GM18499 (cell line): Measurements from ENCODE around the gene KIR2DL1.
"Not testable (repeated sequence)": the region's sequence is repeated elsewhere in the genome, so short reads cannot be mapped to it uniquely, and the experiment has no call there.

Source experiments
- ATAC-seq: cut with Tn5 transposase; IDR thresholded peaks from one replicate; pipeline ENCODE4 v1.9.1; 2021; ENCODE audit warnings: moderate number of reproducible peaks; ENCODE audit not compliant: insufficient read depth, unreplicated experiment

The KIR2DL1 gene

DNA sequence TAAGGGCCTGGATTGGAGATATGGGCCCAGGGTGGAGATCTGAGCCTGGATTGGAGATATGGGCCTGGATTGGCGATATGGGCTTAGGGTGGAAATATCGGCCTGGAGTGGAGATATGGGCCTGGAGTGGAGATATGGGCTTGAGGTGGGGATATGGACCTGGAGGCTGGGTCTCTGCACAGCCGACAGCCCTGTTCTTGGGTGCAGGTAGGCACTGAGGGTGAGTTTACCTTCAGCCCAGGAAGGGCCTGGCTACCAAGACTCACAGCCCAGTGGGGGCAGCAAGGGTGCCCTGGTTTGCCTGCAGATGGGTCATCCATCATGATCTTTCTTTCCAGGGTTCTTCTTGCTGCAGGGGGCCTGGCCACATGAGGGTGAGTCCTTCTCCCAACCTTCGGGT lies 918 bp downstream of the KIR2DL1 start:
- not testable (repeated sequence) for ATAC-seq

DNA sequence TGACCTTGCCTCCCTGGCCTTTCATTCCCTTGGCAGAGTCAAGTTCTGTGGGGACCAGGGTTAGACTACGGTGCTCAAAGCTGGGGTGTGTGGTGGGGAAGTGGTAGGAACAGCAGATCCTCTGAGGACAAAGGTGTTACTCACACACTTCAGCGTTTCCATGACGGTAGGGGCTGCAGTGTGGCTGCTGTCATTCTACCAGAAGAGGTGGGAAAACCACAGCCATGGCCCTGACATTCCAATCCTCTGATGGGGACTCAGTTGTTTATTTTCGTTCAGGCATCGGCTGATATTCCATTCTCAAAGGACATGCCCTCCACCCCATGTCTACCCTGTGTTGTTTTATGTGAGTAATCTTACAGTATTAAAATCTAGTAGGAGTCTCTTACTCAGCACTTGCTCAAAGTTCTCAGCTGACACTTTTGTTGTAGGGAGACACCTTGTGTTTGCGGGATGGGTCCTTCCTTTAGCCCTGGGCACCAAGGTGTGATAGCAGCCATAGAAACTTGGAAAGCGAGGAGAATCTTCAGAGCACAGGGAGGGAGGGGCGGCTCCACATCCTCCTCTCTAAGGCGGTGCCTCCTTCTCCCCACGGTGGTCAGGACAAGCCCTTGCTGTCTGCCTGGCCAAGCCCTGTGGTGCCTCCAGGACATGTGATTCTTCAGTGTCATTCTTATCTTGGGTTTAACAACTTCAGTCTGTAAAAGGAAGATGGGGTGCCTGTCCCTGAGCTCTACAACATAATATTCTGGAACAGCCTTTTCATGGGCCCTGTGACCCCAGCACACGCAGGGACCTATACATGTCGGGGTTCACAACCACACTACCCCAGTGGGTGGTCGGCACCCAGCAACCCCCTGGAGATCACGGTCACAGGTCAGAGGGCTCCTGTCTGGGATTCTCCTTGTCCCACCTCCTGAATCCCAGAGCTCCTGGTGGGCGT lies 1.7 kb downstream of the KIR2DL1 start:
- ATAC-seq: not testable (repeated sequence)

DNA sequence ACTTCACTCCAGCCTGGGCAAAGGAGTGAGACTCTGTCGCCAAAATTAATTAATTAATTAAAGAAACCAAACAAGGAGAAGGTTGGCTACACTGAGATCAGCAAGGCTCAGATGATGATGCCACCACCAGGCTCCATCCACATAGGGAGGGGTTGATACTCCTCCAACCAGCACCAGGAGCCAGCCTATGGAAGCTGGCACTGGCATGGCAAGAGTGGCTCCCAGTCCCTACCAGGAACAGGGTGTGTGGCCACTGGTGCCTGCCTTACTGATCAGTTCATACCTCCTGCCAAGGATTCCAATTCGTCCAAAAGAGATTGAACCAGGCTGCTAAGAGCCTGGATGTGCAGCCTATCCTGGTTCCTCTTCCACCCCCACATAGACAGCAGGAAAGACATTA lies 3.1 kb downstream of the KIR2DL1 start:
- ATAC-seq: not testable (repeated sequence)

DNA sequence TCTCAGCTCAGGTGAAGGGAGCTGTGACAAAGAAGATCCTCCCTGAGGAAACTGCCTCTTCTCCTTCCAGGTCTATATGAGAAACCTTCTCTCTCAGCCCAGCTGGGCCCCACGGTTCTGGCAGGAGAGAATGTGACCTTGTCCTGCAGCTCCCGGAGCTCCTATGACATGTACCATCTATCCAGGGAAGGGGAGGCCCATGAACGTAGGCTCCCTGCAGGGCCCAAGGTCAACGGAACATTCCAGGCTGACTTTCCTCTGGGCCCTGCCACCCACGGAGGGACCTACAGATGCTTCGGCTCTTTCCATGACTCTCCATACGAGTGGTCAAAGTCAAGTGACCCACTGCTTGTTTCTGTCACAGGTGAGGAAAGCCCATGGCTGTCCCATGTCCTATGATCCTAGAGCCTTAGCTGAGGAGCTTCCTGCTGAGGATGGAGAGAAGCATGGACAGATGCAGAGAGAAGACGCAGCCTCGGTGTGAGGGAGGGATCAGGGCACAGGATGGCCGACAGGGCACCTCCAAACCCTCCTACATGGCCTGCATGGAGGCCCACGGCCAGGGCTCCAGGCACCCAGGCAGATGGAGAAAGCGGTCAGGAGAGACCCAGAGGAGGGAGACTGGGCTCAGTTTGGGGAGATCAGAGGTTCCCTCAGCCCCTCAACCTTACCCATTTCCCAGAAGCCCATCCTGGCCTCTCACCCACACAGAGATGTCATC lies 5.7 kb downstream of the KIR2DL1 start:
- not testable (repeated sequence) for ATAC-seq

DNA sequence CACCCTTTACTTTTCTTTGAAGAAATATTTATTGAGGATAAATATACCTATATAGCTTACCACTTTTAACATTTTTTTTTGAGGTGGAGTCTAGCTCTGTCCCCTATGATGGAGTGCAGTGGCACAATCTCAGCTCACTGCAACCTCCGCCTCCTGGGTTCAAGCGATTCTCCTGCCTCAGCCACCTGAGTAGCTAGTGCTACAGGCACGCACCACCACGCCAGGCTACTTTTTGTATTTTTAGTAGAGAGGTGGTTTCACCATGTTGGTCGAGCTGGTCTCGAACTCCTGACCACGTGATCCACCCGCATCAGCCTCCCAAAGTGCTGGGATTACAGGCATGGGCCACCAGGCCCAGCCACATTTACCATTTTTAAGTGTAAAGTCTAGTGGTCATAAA lies 6.2 kb downstream of the KIR2DL1 start:
- ATAC-seq: not testable (repeated sequence)

DNA sequence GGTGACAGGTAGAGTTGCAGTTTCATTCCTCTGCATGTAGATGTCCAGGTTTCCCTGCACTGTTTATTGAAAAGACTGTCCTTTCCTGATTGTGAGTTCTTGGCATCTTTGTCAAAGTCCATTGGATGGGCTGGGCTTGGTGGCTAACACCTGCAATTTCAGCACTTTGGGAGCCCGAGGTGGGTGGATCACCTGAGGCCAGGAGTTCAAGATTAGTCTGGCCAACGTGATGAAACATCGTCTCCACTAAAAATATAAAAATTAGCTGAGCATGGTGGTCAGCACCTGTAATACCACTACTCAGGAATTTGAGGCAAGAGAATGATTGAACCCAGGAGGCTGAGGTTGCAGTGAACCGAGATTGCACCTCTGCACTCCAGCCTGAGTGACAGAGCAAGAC lies 8.3 kb downstream of the KIR2DL1 start:
- ATAC-seq: not testable (repeated sequence)

DNA sequence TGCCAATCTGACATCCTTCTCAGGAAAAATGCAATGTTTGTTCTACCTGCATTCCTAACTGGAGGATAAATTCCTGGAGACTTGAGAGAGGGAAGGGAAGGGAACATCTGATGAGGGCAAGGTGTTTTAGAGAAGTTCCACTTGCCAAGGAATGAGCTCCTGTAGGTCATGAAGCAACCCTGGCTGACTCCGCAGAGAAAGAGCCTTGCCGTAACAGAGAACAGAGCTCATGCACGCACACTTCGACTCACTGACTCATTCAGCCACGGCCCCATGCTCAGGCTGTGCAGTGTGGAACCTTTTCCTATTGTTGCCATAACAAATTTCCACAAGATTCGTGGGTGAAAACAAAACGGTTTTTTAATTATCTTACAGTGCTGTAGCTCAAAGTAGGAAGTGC lies 9.3 kb downstream of the KIR2DL1 start:
- ATAC-seq: not testable (repeated sequence)

DNA sequence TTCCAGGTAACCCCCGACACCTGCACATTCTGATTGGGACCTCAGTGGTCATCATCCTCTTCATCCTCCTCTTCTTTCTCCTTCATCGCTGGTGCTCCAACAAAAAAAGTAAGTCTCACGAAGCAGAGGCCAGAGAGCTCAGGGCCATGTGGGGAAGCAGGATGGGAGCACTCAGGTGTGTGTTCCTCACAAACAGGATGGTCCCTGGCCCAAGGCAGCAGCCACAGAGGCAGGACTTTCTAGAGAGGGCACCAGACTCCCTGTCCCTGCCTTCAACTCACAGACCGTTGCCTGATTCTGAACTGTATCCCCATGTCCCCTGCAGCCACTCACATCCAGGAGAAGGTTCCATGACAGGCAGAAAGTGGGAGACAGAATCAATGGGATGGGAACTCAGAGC lies 13.3 kb downstream of the KIR2DL1 start:
- not testable (repeated sequence) for ATAC-seq

DNA sequence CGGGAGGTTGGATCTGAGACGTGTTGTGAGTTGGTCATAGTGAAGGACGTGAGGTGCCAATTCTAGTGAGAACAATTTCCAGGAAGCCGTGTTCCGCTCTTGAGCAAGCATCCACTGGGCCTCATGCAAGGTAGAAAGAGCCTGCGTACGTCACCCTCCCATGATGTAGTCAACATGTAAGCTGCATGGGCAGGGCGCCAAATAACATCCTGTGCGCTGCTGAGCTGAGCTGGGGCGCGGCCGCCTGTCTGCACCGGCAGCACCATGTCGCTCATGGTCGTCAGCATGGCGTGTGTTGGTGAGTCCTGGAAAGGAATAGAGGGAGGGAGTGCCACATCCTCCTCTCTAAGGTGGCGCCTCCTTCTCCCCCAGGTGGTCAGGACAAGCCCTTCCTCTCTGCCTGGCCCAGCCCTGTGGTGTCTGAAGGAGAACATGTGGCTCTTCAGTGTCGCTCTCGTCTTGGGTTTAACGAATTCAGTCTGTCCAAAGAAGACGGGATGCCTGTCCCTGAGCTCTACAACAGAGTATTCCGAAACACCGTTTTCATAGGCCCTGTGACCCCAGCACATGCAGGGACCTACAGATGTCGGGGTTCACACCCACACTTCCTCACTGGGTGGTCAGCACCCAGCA lies 16.6 kb downstream of the KIR2DL1 start:
- not testable (repeated sequence) for ATAC-seq

DNA sequence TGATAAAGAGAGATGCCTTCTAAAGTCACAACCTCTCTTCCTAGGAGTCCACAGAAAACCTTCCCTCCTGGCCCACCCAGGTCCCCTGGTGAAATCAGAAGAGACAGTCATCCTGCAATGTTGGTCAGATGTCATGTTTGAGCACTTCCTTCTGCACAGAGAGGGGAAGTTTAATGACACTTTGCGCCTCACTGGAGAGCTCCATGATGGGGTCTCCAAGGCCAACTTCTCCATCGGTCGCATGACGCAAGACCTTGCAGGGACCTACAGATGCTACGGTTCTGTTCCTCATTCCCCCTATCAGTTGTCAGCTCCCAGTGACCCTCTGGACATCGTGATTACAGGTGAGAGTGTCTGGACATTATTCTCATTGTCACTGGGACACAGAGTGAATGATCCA lies 18.6 kb downstream of the KIR2DL1 start:
- not testable (repeated sequence) for ATAC-seq

DNA sequence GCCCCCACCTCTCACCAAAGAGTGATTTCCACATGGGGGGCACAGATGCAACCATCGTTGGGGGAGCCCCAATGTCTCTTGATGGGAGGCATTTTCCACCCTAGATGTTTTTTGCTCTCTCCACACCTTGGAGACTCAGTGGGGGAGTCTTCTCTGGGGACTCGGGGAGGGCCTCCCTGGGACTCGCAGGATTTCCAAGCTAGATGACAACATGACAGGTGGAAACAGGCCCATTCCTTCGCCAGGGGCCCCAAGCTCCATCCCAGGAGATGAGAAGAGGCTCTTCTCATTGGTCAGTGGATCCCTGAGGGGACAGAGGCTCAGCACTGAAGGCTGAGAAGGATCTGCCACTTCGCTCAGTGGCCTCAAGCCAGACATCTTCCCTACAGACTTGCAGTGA lies 21.1 kb downstream of the KIR2DL1 start:
- no peak for ATAC-seq

DNA sequence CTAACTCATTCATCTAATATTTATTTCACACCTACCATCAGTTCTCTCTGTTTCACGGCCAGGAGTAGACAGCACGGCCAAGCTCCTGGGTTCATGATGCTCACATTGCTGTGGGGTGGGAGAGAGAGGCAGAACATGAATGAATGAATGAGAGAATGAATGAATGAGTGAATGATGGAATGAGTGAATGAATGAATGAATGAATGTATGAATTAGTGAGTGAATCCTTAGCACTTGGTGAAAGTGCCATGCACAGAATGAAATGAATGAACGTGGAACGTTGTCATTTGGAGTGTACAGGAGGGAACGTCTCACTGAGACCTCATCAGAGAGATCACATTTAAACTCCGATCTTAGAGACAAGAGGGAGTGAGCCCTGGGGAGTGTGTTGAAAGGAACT lies 21.9 kb downstream of the KIR2DL1 start:
- ATAC-seq: no peak

DNA sequence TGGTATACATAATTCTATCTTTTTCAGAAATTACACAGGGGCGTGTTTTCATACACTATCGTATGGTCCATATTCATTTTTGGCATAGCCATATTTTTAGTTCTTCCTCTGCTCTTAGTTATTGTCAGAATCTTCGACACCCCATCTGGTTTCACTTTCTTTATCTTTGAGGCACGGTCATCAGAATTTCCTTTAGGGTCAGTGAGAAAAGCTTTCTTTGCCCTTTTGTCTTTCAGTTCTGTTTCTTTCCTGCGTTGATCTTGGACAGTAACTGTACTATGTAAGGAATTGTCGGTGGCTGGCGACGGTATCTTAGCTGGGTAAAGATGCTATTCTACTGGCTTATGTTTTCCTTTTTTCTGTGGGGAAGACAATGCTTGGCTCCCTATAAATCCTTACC lies 23.2 kb downstream of the KIR2DL1 start:
- ATAC-seq: no peak

DNA sequence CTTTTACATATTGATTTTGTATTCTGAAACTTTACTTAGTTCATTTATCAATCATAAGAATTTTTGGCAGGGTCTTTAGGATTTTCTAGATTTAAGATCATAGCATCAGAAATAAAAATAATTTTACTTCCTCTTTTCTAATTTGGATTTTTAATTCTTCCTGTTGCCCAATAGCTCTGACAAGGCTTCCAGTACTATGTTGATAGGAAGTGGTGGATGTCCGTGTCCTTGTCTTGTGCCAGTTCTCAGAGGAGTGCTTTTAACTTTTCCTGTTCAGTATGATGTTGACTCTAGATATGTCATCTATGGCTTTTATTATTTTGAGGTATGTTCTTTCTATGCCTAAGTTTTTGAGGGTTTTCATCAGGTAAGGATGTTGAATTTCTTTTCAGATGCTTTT lies 26.2 kb downstream of the KIR2DL1 start:
- no peak for ATAC-seq

DNA sequence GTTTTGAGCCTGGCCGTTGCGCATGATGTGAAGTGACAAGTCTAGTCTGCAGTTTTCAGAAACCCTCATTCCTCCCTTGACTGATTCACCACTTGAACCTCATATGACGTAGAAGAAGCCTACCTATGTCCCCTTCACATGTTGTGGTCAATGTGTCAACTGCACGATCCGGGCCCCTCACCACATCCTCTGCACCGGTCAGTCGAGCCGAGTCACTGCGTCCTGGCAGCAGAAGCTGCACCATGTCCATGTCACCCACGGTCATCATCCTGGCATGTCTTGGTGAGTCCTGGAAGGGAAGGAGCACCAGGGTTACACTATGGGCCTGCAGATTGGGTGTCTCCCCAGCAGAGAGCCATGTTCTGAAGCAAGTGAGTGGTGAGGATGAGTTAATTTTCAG lies 33.8 kb downstream of the KIR2DL1 start, which contains the start of gene KIR2DL4:
TSS of gene KIR2DL4 (plus strand) at position 201 of the 400 bp plus-strand sequence. CDS start at position 243, 42 bp downstream.
- no peak for ATAC-seq

DNA sequence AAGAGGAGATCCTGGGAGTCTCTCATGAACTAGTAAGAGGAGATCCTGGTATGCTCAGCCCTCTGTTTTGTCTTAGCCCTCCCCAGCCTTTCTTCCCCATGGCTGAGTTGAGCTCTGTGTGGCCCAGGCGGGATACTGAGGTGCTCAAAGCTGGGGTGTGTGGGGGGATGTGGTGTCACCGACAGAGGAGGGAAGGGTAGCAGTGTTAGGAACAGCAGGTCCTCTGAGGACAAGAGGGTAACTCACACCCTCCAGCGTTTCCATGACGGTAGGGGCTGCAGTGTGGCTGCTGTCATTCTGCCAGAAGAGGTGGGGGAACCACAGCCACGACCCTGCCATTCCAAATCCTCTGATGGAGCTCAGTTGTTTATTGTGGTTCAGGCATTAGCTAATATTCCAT lies 34.5 kb downstream of the KIR2DL1 start:
- ATAC-seq: no peak

DNA sequence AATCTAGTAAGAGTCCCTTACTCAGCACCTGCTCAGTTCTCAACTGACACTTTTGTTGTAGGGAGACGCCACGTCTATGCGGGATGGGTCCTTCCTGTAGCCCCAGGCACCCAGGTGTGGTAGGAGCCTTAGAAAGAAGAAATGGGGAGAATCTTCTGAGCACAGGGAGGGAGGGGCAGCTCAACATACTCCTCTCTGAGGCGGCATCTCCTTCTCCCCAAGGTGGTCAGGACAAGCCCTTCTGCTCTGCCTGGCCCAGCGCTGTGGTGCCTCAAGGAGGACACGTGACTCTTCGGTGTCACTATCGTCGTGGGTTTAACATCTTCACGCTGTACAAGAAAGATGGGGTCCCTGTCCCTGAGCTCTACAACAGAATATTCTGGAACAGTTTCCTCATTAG lies 35.0 kb downstream of the KIR2DL1 start:
- no peak for ATAC-seq

DNA sequence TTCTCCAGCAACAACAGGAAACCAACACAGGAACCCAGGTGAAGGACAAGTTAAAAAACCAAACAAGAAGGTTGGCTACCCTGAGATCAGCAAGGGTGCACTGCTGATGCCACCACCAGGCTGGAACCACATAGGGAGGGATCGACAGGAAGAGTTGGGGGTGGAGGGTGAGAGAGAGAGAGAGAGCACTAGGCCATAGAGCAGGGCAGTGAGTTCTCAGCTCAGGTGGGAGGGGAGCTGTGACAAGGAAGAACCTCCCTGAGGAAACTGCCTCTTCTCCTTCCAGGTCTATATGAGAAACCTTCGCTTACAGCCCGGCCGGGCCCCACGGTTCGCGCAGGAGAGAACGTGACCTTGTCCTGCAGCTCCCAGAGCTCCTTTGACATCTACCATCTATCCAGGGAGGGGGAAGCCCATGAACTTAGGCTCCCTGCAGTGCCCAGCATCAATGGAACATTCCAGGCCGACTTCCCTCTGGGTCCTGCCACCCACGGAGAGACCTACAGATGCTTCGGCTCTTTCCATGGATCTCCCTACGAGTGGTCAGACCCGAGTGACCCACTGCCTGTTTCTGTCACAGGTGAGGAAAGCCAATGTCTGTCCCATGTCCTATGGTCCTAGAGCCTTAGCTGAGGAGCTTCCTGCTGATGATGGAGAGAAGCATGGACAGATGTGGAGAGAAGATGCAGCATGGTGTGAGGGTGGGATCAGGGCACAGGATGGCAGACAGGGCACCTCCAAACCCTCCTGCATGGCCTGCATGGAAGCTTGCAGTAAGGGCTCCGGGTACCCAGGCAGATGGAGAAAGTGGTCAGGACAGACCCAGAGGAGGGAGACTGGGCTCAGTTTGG lies 36.3 kb downstream of the KIR2DL1 start:
- no peak for ATAC-seq

DNA sequence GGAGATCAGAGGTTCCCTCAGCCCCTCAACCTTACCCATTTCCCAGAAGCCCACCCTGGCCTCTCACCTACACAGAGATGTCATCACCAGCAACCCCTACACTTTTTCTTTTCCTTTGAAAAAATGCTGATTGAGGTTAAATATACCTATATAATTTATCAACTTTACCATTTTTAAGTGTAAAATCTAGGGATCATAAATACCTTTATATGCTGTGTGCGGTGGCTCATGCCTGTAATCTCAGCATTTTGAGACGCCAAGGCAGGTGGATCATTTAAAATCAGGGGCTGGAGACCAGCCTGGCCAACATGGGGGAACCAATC lies 36.9 kb downstream of the KIR2DL1 start:
- ATAC-seq: no peak

DNA sequence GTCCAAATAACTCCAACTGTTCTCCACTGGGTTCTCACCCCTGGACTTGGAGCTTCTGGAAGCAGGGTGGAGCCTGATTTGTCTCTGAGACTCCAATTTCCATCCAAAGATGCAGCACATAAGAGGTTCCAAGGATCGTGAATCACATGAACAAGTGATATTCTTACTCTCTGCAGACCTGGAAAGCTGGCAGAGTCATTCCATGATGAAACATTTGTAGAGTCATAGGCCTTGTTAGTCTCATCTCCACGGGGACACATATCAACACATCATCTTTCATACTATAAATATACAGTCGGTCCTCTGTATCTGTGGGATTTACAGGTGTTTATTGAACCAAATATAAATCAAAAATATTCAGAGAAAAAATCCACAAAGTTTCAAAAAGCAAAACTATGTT lies 45.0 kb downstream of the KIR2DL1 start:
- not testable (repeated sequence) for ATAC-seq
